RWPE2 (cell line): Measurements from ENCODE around the gene STIP1.

Experiments used
- ATAC-seq: fragments of 200-7000 bp; cut with Tn5 transposase; 3 replicates; pipeline ENCODE4 v1.9.1; 2021; ENCODE audit warnings: low read depth
- DNase-seq: peaks from one replicate; pipeline ENCODE4 v3.0.0-alpha.2; 2020; ENCODE audit warnings: low spot score
- H3K27ac ChIP-seq: fragments of 450-650 bp; 2 replicates; pipeline ENCODE4 v1.5.1; 2017; ENCODE audit warnings: mild to moderate bottlenecking; ENCODE audit not compliant: poor library complexity, severe bottlenecking
- H3K27me3 ChIP-seq: fragments of 250-450 bp; sonication (Bioruptor Pico); 2 replicates; pipeline ENCODE4 v1.5.1; 2021; ENCODE audit warnings: mild to moderate bottlenecking, moderate library complexity; ENCODE audit not compliant: insufficient read depth, poor library complexity, severe bottlenecking
- H3K36me3 ChIP-seq: fragments of 250-450 bp; sonication (Bioruptor Pico); 2 replicates; pipeline ENCODE4 v1.5.1; 2020; ENCODE audit warnings: low read depth, mild to moderate bottlenecking, moderate library complexity
- H3K4me1 ChIP-seq: fragments of 250-450 bp; sonication (Bioruptor Pico); 2 replicates; pipeline ENCODE4 v1.5.1; 2021; ENCODE audit warnings: mild to moderate bottlenecking, moderate library complexity; ENCODE audit not compliant: insufficient read depth, poor library complexity, severe bottlenecking
- H3K4me3 ChIP-seq: fragments of 250-450 bp; sonication (Bioruptor Pico); 2 replicates; pipeline ENCODE4 v1.5.1; 2021; ENCODE audit warnings: mild to moderate bottlenecking, moderate library complexity; ENCODE audit not compliant: severe bottlenecking
- H3K9me3 ChIP-seq: fragments of 250-450 bp; sonication (Bioruptor Pico); 2 replicates; pipeline ENCODE4 v1.5.1; 2021; ENCODE audit warnings: mild to moderate bottlenecking, moderate library complexity; ENCODE audit not compliant: severe bottlenecking
- TF ChIP-seq, protein P1 (sequence below): fragments of 450-650 bp; IDR thresholded peaks from one replicate; pipeline ENCODE4 v1.5.1; 2017; ENCODE audit warnings: mild to moderate bottlenecking, moderate library complexity; ENCODE audit not compliant: poor library complexity, severe bottlenecking

Gene STIP1

DNA sequence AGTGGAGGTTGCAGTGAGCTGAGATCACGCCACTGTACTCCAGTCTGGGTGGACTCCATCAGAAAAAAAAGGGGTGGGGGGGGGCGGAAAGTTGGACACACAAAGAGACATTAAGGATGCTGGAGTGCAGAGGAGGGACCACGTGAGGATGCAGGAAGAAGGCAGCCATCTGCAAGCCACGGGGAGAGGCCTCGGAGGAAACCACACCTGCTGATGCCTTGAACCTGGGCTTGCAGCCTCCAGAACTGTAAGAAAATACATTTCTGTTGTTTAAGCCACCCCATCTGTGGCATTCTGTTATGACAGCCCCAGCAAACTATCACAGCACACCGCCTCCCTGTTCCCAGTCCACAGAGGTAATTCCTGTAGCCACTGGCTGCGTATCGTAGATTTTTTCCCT is 9.2 kb upstream of the STIP1 start:
- Histone ChIP-seq H3K27me3 (no peaks in the 10 kb centered on the region), H3K4me3 (no peak overlapping the region), H3K27ac (no peak overlapping the region), H3K9me3 (peaks cover 2% of the 10 kb centered on the region), H3K36me3 (no peaks in the 10 kb centered on the region), H3K4me1 (peaks cover 5% of the 10 kb centered on the region)
- ATAC-seq (no peak), DNase-seq (no peak)
- TF ChIP-seq, protein P1, sequence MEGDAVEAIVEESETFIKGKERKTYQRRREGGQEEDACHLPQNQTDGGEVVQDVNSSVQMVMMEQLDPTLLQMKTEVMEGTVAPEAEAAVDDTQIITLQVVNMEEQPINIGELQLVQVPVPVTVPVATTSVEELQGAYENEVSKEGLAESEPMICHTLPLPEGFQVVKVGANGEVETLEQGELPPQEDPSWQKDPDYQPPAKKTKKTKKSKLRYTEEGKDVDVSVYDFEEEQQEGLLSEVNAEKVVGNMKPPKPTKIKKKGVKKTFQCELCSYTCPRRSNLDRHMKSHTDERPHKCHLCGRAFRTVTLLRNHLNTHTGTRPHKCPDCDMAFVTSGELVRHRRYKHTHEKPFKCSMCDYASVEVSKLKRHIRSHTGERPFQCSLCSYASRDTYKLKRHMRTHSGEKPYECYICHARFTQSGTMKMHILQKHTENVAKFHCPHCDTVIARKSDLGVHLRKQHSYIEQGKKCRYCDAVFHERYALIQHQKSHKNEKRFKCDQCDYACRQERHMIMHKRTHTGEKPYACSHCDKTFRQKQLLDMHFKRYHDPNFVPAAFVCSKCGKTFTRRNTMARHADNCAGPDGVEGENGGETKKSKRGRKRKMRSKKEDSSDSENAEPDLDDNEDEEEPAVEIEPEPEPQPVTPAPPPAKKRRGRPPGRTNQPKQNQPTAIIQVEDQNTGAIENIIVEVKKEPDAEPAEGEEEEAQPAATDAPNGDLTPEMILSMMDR: no peak

DNA sequence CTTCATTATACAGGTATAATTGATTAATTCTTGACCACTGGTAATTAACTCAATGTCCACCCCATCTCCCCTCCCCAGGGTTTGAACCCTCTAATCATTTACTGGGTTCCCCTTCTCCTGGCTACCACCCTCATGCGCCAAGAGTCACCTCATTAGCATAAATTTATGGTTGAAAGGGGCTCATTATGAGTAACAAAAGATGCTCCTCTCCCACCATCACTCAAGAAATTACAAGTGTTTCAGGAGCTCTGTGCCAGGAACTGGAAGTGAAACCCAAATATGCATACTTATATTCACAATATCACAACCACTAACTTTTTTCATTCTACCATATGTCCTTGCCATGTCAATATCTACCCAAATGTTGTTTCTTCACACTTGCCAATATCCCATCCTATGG is 7.8 kb upstream of the STIP1 start:
- TF ChIP-seq, protein P1: no peak
- H3K4me1 ChIP-seq: peaks cover 8% of the 10 kb centered on the region
- ATAC-seq: no peak
- H3K27me3 ChIP-seq: no peaks in the 10 kb centered on the region
- no peak for DNase-seq
- peaks cover 2% of the 10 kb centered on the region for H3K9me3 ChIP-seq
- no peak overlapping the region for H3K27ac ChIP-seq
- H3K36me3 ChIP-seq: no peaks in the 10 kb centered on the region
- no peak overlapping the region for H3K4me3 ChIP-seq

DNA sequence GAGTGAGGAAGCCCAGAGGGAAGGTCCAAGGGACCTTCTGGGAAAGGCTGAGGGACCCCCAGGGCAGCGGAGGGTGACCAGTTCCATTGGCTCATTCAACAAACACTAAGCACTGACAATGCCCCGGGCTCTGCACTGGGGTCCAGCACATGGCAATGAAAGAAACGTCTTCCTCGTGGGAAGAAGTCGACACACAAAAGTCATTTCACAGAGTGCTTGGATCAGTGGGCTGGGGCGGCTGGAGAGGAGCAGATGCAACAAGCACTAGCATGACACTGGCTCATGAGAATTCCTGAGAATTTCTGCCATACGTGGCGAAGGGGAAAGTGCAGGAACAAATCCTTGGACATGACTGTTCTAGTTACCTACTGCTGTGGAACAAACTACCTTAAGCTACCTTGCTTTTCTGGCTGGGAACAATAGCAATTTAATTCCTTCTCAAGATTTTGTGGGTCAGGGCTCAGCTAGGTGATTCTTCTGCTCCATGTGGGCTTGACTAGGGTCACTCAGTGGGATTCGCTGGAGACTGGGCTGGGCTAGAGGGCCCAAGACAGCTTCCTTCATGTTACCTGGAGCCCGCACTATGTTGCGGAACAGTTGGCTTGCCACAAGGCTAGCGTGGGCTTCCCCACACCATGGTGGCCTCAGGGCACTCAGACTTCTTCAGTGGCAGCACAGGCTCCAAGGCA is 6.9 kb upstream of the STIP1 start:
- Histone ChIP-seq H3K4me1 (peaks cover 8% of the 10 kb centered on the region), H3K4me3 (no peak overlapping the region), H3K27ac (no peak overlapping the region), H3K9me3 (no peaks in the 10 kb centered on the region), H3K27me3 (no peaks in the 10 kb centered on the region), H3K36me3 (no peaks in the 10 kb centered on the region)
- no peak for ATAC-seq
- DNase-seq: no peak
- TF ChIP-seq, protein P1: no peak

DNA sequence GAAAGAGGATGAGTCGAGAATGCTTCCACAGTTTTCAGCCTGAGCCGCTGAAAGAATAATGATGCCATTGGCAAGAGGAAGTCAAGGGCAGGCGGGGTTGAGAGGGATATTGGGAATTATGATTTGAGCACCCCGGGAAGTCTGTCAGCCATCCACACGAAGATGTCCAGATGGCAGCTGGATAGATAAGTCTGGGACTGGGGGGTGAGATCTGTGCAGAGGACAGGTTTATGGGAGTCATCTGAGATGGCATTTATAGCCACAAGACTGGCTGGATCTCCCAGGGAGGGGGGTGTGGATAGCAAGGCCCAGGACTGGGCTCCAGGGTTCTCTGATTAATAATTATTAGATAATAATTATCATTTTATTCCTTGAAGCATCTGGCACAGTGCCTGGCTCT is 5.1 kb upstream of the STIP1 start:
- ATAC-seq: no peak
- H3K27me3 ChIP-seq: no peaks in the 10 kb centered on the region
- no peaks in the 10 kb centered on the region for H3K36me3 ChIP-seq
- no peak overlapping the region for H3K4me3 ChIP-seq
- H3K27ac ChIP-seq: peak overlapping the region; percentile 13
- no peaks in the 10 kb centered on the region for H3K9me3 ChIP-seq
- TF ChIP-seq, protein P1: no peak
- peaks cover 8% of the 10 kb centered on the region for H3K4me1 ChIP-seq
- no peak for DNase-seq

DNA sequence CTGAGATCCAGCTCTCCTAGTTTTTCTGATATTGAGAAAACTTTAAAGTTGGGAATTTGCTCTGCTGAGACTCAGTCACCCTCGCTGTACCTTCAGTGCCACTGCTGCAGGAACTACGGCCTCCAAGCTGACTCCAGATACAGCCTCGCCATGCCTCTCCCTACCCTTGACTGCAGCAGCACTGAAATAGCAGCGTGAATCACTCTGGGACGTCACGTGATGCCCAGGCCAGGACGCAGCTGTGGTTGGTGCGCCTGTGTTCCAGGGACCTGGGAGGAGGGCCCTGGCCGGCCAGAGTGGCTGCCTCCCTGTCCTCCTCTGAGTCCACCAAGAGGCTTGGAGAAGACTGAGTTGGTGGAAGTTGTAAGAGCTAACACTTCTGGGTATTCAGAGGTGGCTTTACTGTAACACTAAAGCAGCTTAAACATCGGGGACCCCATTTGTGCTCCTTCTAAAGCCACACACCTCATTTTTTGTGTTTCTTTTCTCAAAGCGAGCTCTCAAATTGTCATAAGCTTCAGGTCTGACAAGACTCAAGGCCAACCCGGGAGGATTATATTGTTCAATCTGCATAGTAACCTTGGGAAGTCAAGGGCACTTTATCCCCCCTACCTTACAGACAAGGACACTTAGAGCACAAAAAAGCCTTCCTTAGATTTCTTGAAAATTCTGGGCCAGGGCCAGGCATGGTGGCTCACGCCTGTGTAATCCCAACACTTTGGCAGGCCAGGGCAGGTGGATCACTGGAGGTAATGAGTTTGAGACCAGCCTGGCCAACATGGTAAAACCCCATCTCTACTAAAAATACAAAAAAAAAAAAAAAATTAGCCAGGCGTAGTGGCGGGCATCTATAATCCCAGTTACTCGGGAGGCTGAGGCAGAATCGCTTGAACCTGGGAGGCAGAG is 4.2 kb upstream of the STIP1 start:
- H3K9me3 ChIP-seq: no peaks in the 10 kb centered on the region
- H3K4me1 ChIP-seq: peaks cover 8% of the 10 kb centered on the region
- ATAC-seq (peak; percentile 32), DNase-seq (no peak)
- no peaks in the 10 kb centered on the region for H3K36me3 ChIP-seq
- TF ChIP-seq, protein P1: no peak
- no peak overlapping the region for H3K4me3 ChIP-seq
- H3K27me3 ChIP-seq: no peaks in the 10 kb centered on the region
- H3K27ac ChIP-seq: peak overlapping the region; percentile 13
